ENCODE measurements around the gene C22orf15.

- TF ChIP-seq CTCF (conservative IDR thresholded peaks at IDR 0.05) (no peak), ZFX (IDR thresholded peaks at IDR 0.05) (no peak)
Observed at GRCh38 chr22:23753385-23753784, 9.4 kb upstream of the C22orf15 start.

Data from C4-2B (cell line).